Calu3 (cell line): ENCODE data around the gene NEURL3. TPM values are rescaled to one million over a fixed set of nuclear protein-coding genes. Genes with fewer than 3 reads are reported as not detected.
"Not testable (repeated sequence)": the region's sequence is repeated elsewhere in the genome, so short reads cannot be mapped to it uniquely, and the experiment has no call there.

Experiments used
- BruUV-seq: library from RNA; stranded (reverse); fragments of 400-500 nt; replicated peaks from 2 replicates; lab custom pipeline; 2021; lab: Mats Ljungman, UMichigan
- CTCF ChIA-PET: fragments of 300-600 bp; sonication (Branson Sonifier 250); formaldehyde crosslinking; loops from one replicate; lab custom pipeline; 2022; ENCODE audit warnings: antibody characterized with exemption; lab: Charles Lee
- DNase-seq: peaks from one replicate; pipeline ENCODE4 v3.0.0; 2022
- H3K27ac Mint-ChIP-seq: one replicate; pipeline ENCODE4 v1.8.0; 2022; ENCODE audit warnings: mixed read lengths; ENCODE audit not compliant: unreplicated experiment
- H3K27me3 Mint-ChIP-seq: one replicate; pipeline ENCODE4 v1.8.0; 2022; ENCODE audit warnings: mixed read lengths; ENCODE audit not compliant: unreplicated experiment
- H3K36me3 Mint-ChIP-seq: one replicate; pipeline ENCODE4 v1.8.0; 2022; ENCODE audit warnings: mild to moderate bottlenecking, moderate library complexity, mixed read lengths; ENCODE audit not compliant: insufficient read depth, unreplicated experiment
- H3K4me1 Mint-ChIP-seq: one replicate; pipeline ENCODE4 v1.8.0; 2022; ENCODE audit warnings: mild to moderate bottlenecking, low read depth, mixed read lengths; ENCODE audit not compliant: unreplicated experiment
- H3K4me3 Mint-ChIP-seq: one replicate; pipeline ENCODE4 v1.8.0; 2022; ENCODE audit warnings: mild to moderate bottlenecking, low read depth, moderate library complexity, mixed read lengths; ENCODE audit not compliant: unreplicated experiment
- H3K9me3 Mint-ChIP-seq: one replicate; pipeline ENCODE4 v1.8.0; 2022; ENCODE audit warnings: low read depth, mixed read lengths; ENCODE audit not compliant: unreplicated experiment
- CTCF ChIP-seq: fragments of 200-600 bp; IDR thresholded peaks from one replicate; pipeline ENCODE4 v1.8.0; 2022; ENCODE audit warnings: antibody characterized with exemption; ENCODE audit not compliant: unreplicated experiment
- intact Hi-C: fragments of 100-400 bp; cut with micrococcal nuclease; formaldehyde crosslinking; loops from one replicate; pipeline ENCODE4 v1.10.0; 2022; ENCODE audit not compliant: unreplicated experiment
- total RNA-seq: library from RNA; stranded (reverse); gene quantifications from 2 replicates; pipeline ENCODE4 v1.2.3, GENCODE V29; 2022

The NEURL3 gene
- total RNA-seq, 1 experiment from 2014 or later, result 18.5 TPM

- no peaks in the 10 kb centered on the region for H3K9me3 Mint-ChIP-seq
- H3K4me1 Mint-ChIP-seq, result no peaks in the 10 kb centered on the region
- no peak overlapping the region for H3K4me3 Mint-ChIP-seq
- no peak for TF ChIP-seq CTCF
- CTCF ChIA-PET, result no interaction called here
- no peaks in the 10 kb centered on the region for H3K27me3 Mint-ChIP-seq
- no peak for DNase-seq
- H3K27ac Mint-ChIP-seq, result no peak overlapping the region
- intact Hi-C loops, result no loop called here
- no peaks in the 10 kb centered on the region for H3K36me3 Mint-ChIP-seq
- BruUV-seq, result no TSS peak
Measured at GRCh38 chr2:96464651-96465050, 40.5 kb downstream of the NEURL3 start.

- no TSS peak for BruUV-seq
- Mint-ChIP-seq H3K27ac (no peak overlapping the region), H3K27me3 (no peaks in the 10 kb centered on the region), H3K4me3 (no peak overlapping the region), H3K4me1 (no peaks in the 10 kb centered on the region), H3K9me3 (no peaks in the 10 kb centered on the region), H3K36me3 (no peaks in the 10 kb centered on the region)
- CTCF ChIA-PET, result no interaction called here
- no peak for DNase-seq
- TF ChIP-seq CTCF, result no peak
- intact Hi-C loops, result no loop called here
Measured at GRCh38 chr2:96464061-96464460, 41.1 kb downstream of the NEURL3 start.

GRCh38 chr2:96463119-96463518, 42.0 kb downstream of the NEURL3 start:
- TF ChIP-seq CTCF, result no peak
- H3K27me3 Mint-ChIP-seq, result no peaks in the 10 kb centered on the region
- CTCF ChIA-PET, result no interaction called here
- no peak for DNase-seq
- no peak overlapping the region for H3K27ac Mint-ChIP-seq
- no peaks in the 10 kb centered on the region for H3K36me3 Mint-ChIP-seq
- intact Hi-C loops, result no loop called here
- BruUV-seq, result no TSS peak
- no peak overlapping the region for H3K4me3 Mint-ChIP-seq
- no peaks in the 10 kb centered on the region for H3K4me1 Mint-ChIP-seq
- H3K9me3 Mint-ChIP-seq, result no peaks in the 10 kb centered on the region

GRCh38 chr2:96461616-96462015, 43.5 kb downstream of the NEURL3 start:
- H3K4me1 Mint-ChIP-seq, CTCF ChIA-PET, DNase-seq, H3K27ac Mint-ChIP-seq, BruUV-seq, H3K4me3 Mint-ChIP-seq, H3K9me3 Mint-ChIP-seq, H3K27me3 Mint-ChIP-seq, H3K36me3 Mint-ChIP-seq, intact Hi-C loops: not testable (repeated sequence)

GRCh38 chr2:96452053-96452452, 53.1 kb downstream of the NEURL3 start:
- Mint-ChIP-seq H3K27ac (no peak overlapping the region), H3K4me3 (no peak overlapping the region), H3K27me3 (no peaks in the 10 kb centered on the region), H3K36me3 (no peaks in the 10 kb centered on the region), H3K9me3 (peaks cover 2% of the 10 kb centered on the region), H3K4me1 (peaks cover 25% of the 10 kb centered on the region)
- CTCF ChIA-PET, result no interaction called here
- intact Hi-C loops, result no loop called here
- no peak for DNase-seq
- TF ChIP-seq CTCF, result no peak
- BruUV-seq, result no TSS peak
